ENCODE data around the gene AMOTL2. TPM values are rescaled to one million over a fixed set of nuclear protein-coding genes. Genes with fewer than 3 reads are reported as not detected.

AMOTL2 gene
- total RNA-seq, 4 donors from 2014 or later, result 54.5 to 99.0 (median 59.1) TPM

GRCh38 chr3:134336587-134336986 is 37.7 kb downstream of the AMOTL2 start:
- Histone ChIP-seq H3K36me3 (no peaks in the 10 kb centered on the region), H3K27ac (peak overlapping the region; percentile 57 to 82 (median 71)), H3K4me1 (peaks cover 35 to 97% (median 58%) of the 10 kb centered on the region in 3 donors), H3K4me3 (no peak overlapping the region), H3K9me3 (no peaks in the 10 kb centered on the region), H3K27me3 (no peaks in the 10 kb centered on the region)
- intact Hi-C loops (cut with DNase I), result no loop called here
- TF ChIP-seq, protein P1, sequence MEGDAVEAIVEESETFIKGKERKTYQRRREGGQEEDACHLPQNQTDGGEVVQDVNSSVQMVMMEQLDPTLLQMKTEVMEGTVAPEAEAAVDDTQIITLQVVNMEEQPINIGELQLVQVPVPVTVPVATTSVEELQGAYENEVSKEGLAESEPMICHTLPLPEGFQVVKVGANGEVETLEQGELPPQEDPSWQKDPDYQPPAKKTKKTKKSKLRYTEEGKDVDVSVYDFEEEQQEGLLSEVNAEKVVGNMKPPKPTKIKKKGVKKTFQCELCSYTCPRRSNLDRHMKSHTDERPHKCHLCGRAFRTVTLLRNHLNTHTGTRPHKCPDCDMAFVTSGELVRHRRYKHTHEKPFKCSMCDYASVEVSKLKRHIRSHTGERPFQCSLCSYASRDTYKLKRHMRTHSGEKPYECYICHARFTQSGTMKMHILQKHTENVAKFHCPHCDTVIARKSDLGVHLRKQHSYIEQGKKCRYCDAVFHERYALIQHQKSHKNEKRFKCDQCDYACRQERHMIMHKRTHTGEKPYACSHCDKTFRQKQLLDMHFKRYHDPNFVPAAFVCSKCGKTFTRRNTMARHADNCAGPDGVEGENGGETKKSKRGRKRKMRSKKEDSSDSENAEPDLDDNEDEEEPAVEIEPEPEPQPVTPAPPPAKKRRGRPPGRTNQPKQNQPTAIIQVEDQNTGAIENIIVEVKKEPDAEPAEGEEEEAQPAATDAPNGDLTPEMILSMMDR (IDR thresholded peaks at IDR 0.05), result no peak
- no peak for TF ChIP-seq POLR2A (IDR thresholded peaks at IDR 0.05)
- DNase-seq, result no peak
- 33 to 42% methylated on average over 4 to 6 of the region's 6 CpGs for WGBS, 2 donors

GRCh38 chr3:134334901-134335280 is 39.4 kb downstream of the AMOTL2 start:
- intact Hi-C loops (cut with DNase I), result no loop called here
- H3K36me3 ChIP-seq, result no peaks in the 10 kb centered on the region
- H3K27ac ChIP-seq, result peak overlapping the region; percentile 65 to 84 (median 80)
- DNase-seq, result no peak
- H3K9me3 ChIP-seq, result no peaks in the 10 kb centered on the region
- no peaks in the 10 kb centered on the region for H3K27me3 ChIP-seq
- WGBS, 2 donors, result 19 to 48% methylated on average over 2 of the region's 2 CpGs
- TF ChIP-seq POLR2A (IDR thresholded peaks at IDR 0.05), result no peak
- TF ChIP-seq, protein P1 (IDR thresholded peaks at IDR 0.05), result no peak
- H3K4me1 ChIP-seq, result peaks cover 44 to 96% (median 63%) of the 10 kb centered on the region in 3 donors
- H3K4me3 ChIP-seq, result no peak overlapping the region

GRCh38 chr3:134334231-134334900 is 39.9 kb downstream of the AMOTL2 start:
- TF ChIP-seq, protein P1 (IDR thresholded peaks at IDR 0.05), result no peak
- TF ChIP-seq POLR2A (IDR thresholded peaks at IDR 0.05), result no peak
- 66 to 71% methylated on average over 1 to 2 of the region's 3 CpGs for WGBS, 2 donors
- H3K36me3 ChIP-seq, result no peaks in the 10 kb centered on the region
- no peak for DNase-seq
- no peak overlapping the region for H3K4me3 ChIP-seq
- no peaks in the 10 kb centered on the region for H3K9me3 ChIP-seq
- intact Hi-C loops (cut with DNase I), result no loop called here
- peak overlapping the region; percentile 65 to 84 (median 80) for H3K27ac ChIP-seq
- peaks cover 44 to 97% (median 63%) of the 10 kb centered on the region in 3 donors for H3K4me1 ChIP-seq
- no peaks in the 10 kb centered on the region for H3K27me3 ChIP-seq

GRCh38 chr3:134333522-134334181 is 40.6 kb downstream of the AMOTL2 start:
- no peak for DNase-seq
- Histone ChIP-seq H3K4me3 (no peak overlapping the region), H3K36me3 (no peaks in the 10 kb centered on the region), H3K27ac (peak overlapping the region; percentile 65 to 84 (median 80)), H3K27me3 (no peaks in the 10 kb centered on the region), H3K4me1 (peaks cover 44 to 95% (median 65%) of the 10 kb centered on the region in 3 donors), H3K9me3 (no peaks in the 10 kb centered on the region)
- 58 to 74% methylated on average over 7 to 10 of the region's 10 CpGs for WGBS, 2 donors
- intact Hi-C loops (cut with DNase I), result no loop called here
- TF ChIP-seq, protein P1 (IDR thresholded peaks at IDR 0.05), result no peak

- Histone ChIP-seq H3K36me3 (no peaks in the 10 kb centered on the region), H3K27me3 (no peaks in the 10 kb centered on the region), H3K4me3 (no peak overlapping the region), H3K9me3 (no peaks in the 10 kb centered on the region), H3K27ac (peak overlapping the region; percentile 65 to 84 (median 80)), H3K4me1 (peaks cover 54 to 95% (median 75%) of the 10 kb centered on the region in 3 donors)
- no peak for DNase-seq
- 73 to 81% methylated on average over 6 of the region's 6 CpGs for WGBS, 2 donors
- intact Hi-C loops (cut with DNase I), result no loop called here
- no peak for TF ChIP-seq POLR2A (IDR thresholded peaks at IDR 0.05)
- TF ChIP-seq, protein P1 (IDR thresholded peaks at IDR 0.05), result no peak
Measured at GRCh38 chr3:134332344-134332743, 41.9 kb downstream of the AMOTL2 start.

Data from esophagus squamous epithelium (tissue), 5 donors.